Natural killer cell (primary cell): ENCODE results near the gene PHB1. TPM values are rescaled to one million over a fixed set of nuclear protein-coding genes. Genes with fewer than 3 reads are reported as not detected.

ENCODE experiments used
- ATAC-seq, 3 donors: fragments of 150-1000 bp in 2 of 3; fragments of 200-7000 bp in 1 of 3; cut with Tn5 transposase; 1 replicate in 1 of 3; 2 replicates in 2 of 3; pipeline ENCODE4 v1.10.0; 2021; ENCODE audit warnings: mild to moderate bottlenecking in 2 of 3, moderate library complexity in 2 of 3
- DNase-seq, 2 donors: peaks; one replicate each; pipeline versions ENCODE4 v3.0.0 to v3.0.0-alpha.2; 2013 to 2021; ENCODE audit warnings: mixed read lengths in 1 of 2
- H3K27ac ChIP-seq: one replicate; pipeline ENCODE4 v1.5.1; 2013; ENCODE audit warnings: mild to moderate bottlenecking, low read length
- H3K27me3 ChIP-seq: one replicate; pipeline ENCODE4 v1.6.1; 2013; ENCODE audit warnings: low read length; ENCODE audit not compliant: control insufficient read depth, insufficient read depth
- H3K36me3 ChIP-seq: one replicate; pipeline ENCODE4 v1.6.1; 2013; ENCODE audit warnings: low read length; ENCODE audit not compliant: control insufficient read depth, insufficient read depth
- H3K4me1 ChIP-seq: one replicate; pipeline ENCODE4 v1.6.1; 2013; ENCODE audit warnings: low read length; ENCODE audit not compliant: control insufficient read depth, insufficient read depth
- H3K4me3 ChIP-seq: one replicate; pipeline ENCODE4 v1.5.1; 2013; ENCODE audit warnings: low read length
- H3K9me3 ChIP-seq: one replicate; pipeline ENCODE4 v1.6.1; 2013; ENCODE audit warnings: low read length; ENCODE audit not compliant: control insufficient read depth, insufficient read depth
- H3K27ac Mint-ChIP-seq, 2 donors: one replicate each; pipeline ENCODE4 v1.8.0; 2022; ENCODE audit warnings: mild to moderate bottlenecking in 2 of 2, mixed read lengths in 2 of 2, moderate library complexity in 1 of 2
- H3K27me3 Mint-ChIP-seq, 2 donors: one replicate each; pipeline ENCODE4 v1.8.0; 2022; ENCODE audit warnings: low read depth in 2 of 2, mixed read lengths in 2 of 2
- H3K36me3 Mint-ChIP-seq: one replicate; pipeline ENCODE4 v1.8.0; 2022; ENCODE audit warnings: mixed read lengths
- H3K4me1 Mint-ChIP-seq, 2 donors: one replicate each; pipeline ENCODE4 v1.8.0; 2022; ENCODE audit warnings: mixed read lengths in 2 of 2
- H3K4me3 Mint-ChIP-seq: one replicate; pipeline ENCODE4 v1.8.0; 2022; ENCODE audit warnings: mild to moderate bottlenecking, moderate library complexity, mixed read lengths
- H3K9me3 Mint-ChIP-seq, 2 donors: one replicate each; pipeline ENCODE4 v1.8.0; 2022; ENCODE audit warnings: mixed read lengths in 2 of 2
- CTCF ChIP-seq: fragments of 200-600 bp; IDR thresholded peaks from one replicate; pipeline ENCODE4 v1.8.0; 2022; ENCODE audit warnings: antibody characterized with exemption
- WGBS: methylation state at CpG from one replicate; pipeline ENCODE4 v1.1.7; 2013; ENCODE audit warnings: missing lambda C conversion rate; ENCODE audit not compliant: insufficient coverage; 5-methylcytosine and 5-hydroxymethylcytosine counted together
- intact Hi-C: fragments of 100-400 bp; cut with micrococcal nuclease; formaldehyde crosslinking; loops from one replicate; pipeline ENCODE4 v1.14.2; 2022
- total RNA-seq, 4 donors: library from RNA; stranded (reverse); fragments of 120-200 nt in 1 of 4; gene quantifications; one replicate each; pipeline versions ENCODE4 v1.2.3 to v1.2.4, GENCODE V29; 2013 to 2022

PHB1 gene
- total RNA-seq, 3 donors from 2014 or later (not counting 1 experiment from before 2014, with no cell fraction given) = 49.6 to 66.2 (median 60.3) TPM

GRCh38 chr17:49402706-49403105 is 12.0 kb downstream of the PHB1 start:
- Mint-ChIP-seq H3K27ac (peak overlapping the region; percentile 94), H3K27me3 (no peaks in the 10 kb centered on the region), H3K36me3 (no peaks in the 10 kb centered on the region), H3K4me3 (peak overlapping the region; percentile 58), H3K9me3 (no peaks in the 10 kb centered on the region), H3K4me1 (peaks cover 45 to 52% of the 10 kb centered on the region in 2 donors)
- Histone ChIP-seq H3K27ac (peak overlapping the region; percentile 90), H3K36me3 (peaks cover 18% of the 10 kb centered on the region), H3K9me3 (no peaks in the 10 kb centered on the region), H3K4me3 (no peak overlapping the region), H3K27me3 (no peaks in the 10 kb centered on the region), H3K4me1 (peaks cover 42% of the 10 kb centered on the region)
- DNase-seq (no peak), ATAC-seq (no peak)
- WGBS = 86% methylated on average over 6 of the region's 6 CpGs
- intact Hi-C loops = loop anchor here (2.0 to 10.0 kb wide), 2 partner anchors 14 to 292 kb away; no protein-coding TSS in a partner anchor
- TF ChIP-seq CTCF = no peak

- Histone ChIP-seq H3K9me3 (no peaks in the 10 kb centered on the region), H3K4me1 (peaks cover 45% of the 10 kb centered on the region), H3K36me3 (peaks cover 15% of the 10 kb centered on the region), H3K27me3 (no peaks in the 10 kb centered on the region), H3K4me3 (no peak overlapping the region), H3K27ac (no peak overlapping the region)
- intact Hi-C loops = loop anchor here (2.0 to 10.0 kb wide), 2 partner anchors 13 to 293 kb away; no protein-coding TSS in a partner anchor
- no peak for ATAC-seq
- Mint-ChIP-seq H3K4me1 (peaks cover 45 to 50% of the 10 kb centered on the region in 2 donors), H3K27ac (peak overlapping the region; percentile 94), H3K36me3 (no peaks in the 10 kb centered on the region), H3K9me3 (no peaks in the 10 kb centered on the region), H3K27me3 (no peaks in the 10 kb centered on the region), H3K4me3 (no peak overlapping the region)
- TF ChIP-seq CTCF = no peak
- WGBS = 86% methylated on average over 6 of the region's 6 CpGs
- no peak for DNase-seq
Measured at GRCh38 chr17:49401971-49402611, 12.6 kb downstream of the PHB1 start.

- no peaks in the 10 kb centered on the region for H3K27me3 Mint-ChIP-seq
- DNase-seq = no peak
- no peak overlapping the region for H3K27ac Mint-ChIP-seq
- no peak overlapping the region for H3K4me3 Mint-ChIP-seq
- H3K36me3 Mint-ChIP-seq = no peaks in the 10 kb centered on the region
- H3K4me1 ChIP-seq = peaks cover 38% of the 10 kb centered on the region
- no peak for TF ChIP-seq CTCF
- no peaks in the 10 kb centered on the region for H3K9me3 ChIP-seq
- H3K4me1 Mint-ChIP-seq = peaks cover 40 to 46% of the 10 kb centered on the region in 2 donors
- WGBS = 95% methylated on average over 3 of the region's 3 CpGs
- no peak overlapping the region for H3K27ac ChIP-seq
- H3K9me3 Mint-ChIP-seq = no peaks in the 10 kb centered on the region
- ATAC-seq = no peak
- intact Hi-C loops = loop anchor here (10.0 kb wide), 2 partner anchors 215 to 295 kb away; no protein-coding TSS in a partner anchor
- no peaks in the 10 kb centered on the region for H3K36me3 ChIP-seq
- no peaks in the 10 kb centered on the region for H3K27me3 ChIP-seq
- H3K4me3 ChIP-seq = no peak overlapping the region
Measured at GRCh38 chr17:49399995-49400394, 14.7 kb downstream of the PHB1 start.
